MCF 10A (cell line): ENCODE results near the gene DEPP1. TPM values are rescaled to one million over a fixed set of nuclear protein-coding genes. Genes with fewer than 3 reads are reported as not detected.

Source experiments
- BruUV-seq: library from RNA; stranded (reverse); fragments of 400-500 nt; replicated peaks from 2 replicates; lab custom pipeline; 2021; lab: Mats Ljungman, UMichigan
- CTCF ChIA-PET: fragments of 300-600 bp; sonication (Branson Sonifier 250); formaldehyde crosslinking; extraction: SDS; loops from one replicate; lab custom pipeline; 2021; ENCODE audit warnings: antibody characterized with exemption, inconsistent platforms; lab: Yijun Ruan, JAX
- POLR2A ChIA-PET: fragments of 300-600, 350-650 bp; sonication (Branson Sonifier 250); formaldehyde crosslinking; extraction: SDS; loops from one replicate; lab custom pipeline; 2020; ENCODE audit warnings: antibody characterized with exemption, inconsistent platforms; lab: Yijun Ruan, JAX
- DNase-seq: peaks from one replicate; pipeline ENCODE4 v3.0.0-alpha.2; 2018; ENCODE audit not compliant: unreplicated experiment
- H3K27ac Mint-ChIP-seq: one replicate; pipeline ENCODE4 v1.8.0; 2022; ENCODE audit warnings: mild to moderate bottlenecking, low read depth, mixed read lengths; ENCODE audit not compliant: unreplicated experiment
- H3K27me3 Mint-ChIP-seq: one replicate; pipeline ENCODE4 v1.8.0; 2022; ENCODE audit warnings: mixed read lengths; ENCODE audit not compliant: insufficient read depth, unreplicated experiment
- H3K36me3 Mint-ChIP-seq: one replicate; pipeline ENCODE4 v1.8.0; 2022; ENCODE audit warnings: mild to moderate bottlenecking, moderate library complexity, mixed read lengths; ENCODE audit not compliant: insufficient read depth, unreplicated experiment
- H3K4me1 Mint-ChIP-seq: one replicate; pipeline ENCODE4 v1.8.0; 2022; ENCODE audit warnings: mixed read lengths; ENCODE audit not compliant: insufficient read depth, unreplicated experiment
- H3K4me3 Mint-ChIP-seq: one replicate; pipeline ENCODE4 v1.8.0; 2022; ENCODE audit warnings: mild to moderate bottlenecking, moderate library complexity, mixed read lengths; ENCODE audit not compliant: unreplicated experiment
- H3K9me3 Mint-ChIP-seq: one replicate; pipeline ENCODE4 v1.8.0; 2022; ENCODE audit warnings: mixed read lengths; ENCODE audit not compliant: unreplicated experiment
- intact Hi-C: fragments of 100-400 bp; cut with micrococcal nuclease; formaldehyde crosslinking; loops from 2 replicates; pipeline ENCODE4 v1.14.1; 2022
- total RNA-seq: library from RNA; stranded (reverse); gene quantifications from 2 replicates; pipeline ENCODE4 v1.2.3, GENCODE V29; 2022
- TF ChIP-seq, protein P1 (sequence below): fragments of 200-600 bp; IDR thresholded peaks from one replicate; pipeline ENCODE4 v1.8.0; 2022; ENCODE audit warnings: antibody characterized with exemption, mild to moderate bottlenecking; ENCODE audit not compliant: unreplicated experiment

DEPP1 gene
- total RNA-seq, 1 experiment from 2014 or later, result 0.84 TPM

- intact Hi-C loops, result no loop called here
- CTCF ChIA-PET, result interaction anchor here (0.7 to 2.2 kb wide), 4 partner anchors 9 to 229 kb away, joined by 3 to 6 read pairs (median 4); no protein-coding TSS in a partner anchor
- H3K4me1 Mint-ChIP-seq, result peaks cover 17% of the 10 kb centered on the region
- peaks cover 17% of the 10 kb centered on the region for H3K36me3 Mint-ChIP-seq
- BruUV-seq, result no TSS peak
- no peak overlapping the region for H3K4me3 Mint-ChIP-seq
- DNase-seq, result no peak
- POLR2A ChIA-PET, result no interaction called here
- H3K27ac Mint-ChIP-seq, result no peak overlapping the region
- H3K27me3 Mint-ChIP-seq, result no peaks in the 10 kb centered on the region
- TF ChIP-seq, protein P1, sequence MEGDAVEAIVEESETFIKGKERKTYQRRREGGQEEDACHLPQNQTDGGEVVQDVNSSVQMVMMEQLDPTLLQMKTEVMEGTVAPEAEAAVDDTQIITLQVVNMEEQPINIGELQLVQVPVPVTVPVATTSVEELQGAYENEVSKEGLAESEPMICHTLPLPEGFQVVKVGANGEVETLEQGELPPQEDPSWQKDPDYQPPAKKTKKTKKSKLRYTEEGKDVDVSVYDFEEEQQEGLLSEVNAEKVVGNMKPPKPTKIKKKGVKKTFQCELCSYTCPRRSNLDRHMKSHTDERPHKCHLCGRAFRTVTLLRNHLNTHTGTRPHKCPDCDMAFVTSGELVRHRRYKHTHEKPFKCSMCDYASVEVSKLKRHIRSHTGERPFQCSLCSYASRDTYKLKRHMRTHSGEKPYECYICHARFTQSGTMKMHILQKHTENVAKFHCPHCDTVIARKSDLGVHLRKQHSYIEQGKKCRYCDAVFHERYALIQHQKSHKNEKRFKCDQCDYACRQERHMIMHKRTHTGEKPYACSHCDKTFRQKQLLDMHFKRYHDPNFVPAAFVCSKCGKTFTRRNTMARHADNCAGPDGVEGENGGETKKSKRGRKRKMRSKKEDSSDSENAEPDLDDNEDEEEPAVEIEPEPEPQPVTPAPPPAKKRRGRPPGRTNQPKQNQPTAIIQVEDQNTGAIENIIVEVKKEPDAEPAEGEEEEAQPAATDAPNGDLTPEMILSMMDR, result no peak
- H3K9me3 Mint-ChIP-seq, result no peaks in the 10 kb centered on the region
Observed at GRCh38 chr10:44972874-44973306, 5.7 kb downstream of the DEPP1 start.

DNA sequence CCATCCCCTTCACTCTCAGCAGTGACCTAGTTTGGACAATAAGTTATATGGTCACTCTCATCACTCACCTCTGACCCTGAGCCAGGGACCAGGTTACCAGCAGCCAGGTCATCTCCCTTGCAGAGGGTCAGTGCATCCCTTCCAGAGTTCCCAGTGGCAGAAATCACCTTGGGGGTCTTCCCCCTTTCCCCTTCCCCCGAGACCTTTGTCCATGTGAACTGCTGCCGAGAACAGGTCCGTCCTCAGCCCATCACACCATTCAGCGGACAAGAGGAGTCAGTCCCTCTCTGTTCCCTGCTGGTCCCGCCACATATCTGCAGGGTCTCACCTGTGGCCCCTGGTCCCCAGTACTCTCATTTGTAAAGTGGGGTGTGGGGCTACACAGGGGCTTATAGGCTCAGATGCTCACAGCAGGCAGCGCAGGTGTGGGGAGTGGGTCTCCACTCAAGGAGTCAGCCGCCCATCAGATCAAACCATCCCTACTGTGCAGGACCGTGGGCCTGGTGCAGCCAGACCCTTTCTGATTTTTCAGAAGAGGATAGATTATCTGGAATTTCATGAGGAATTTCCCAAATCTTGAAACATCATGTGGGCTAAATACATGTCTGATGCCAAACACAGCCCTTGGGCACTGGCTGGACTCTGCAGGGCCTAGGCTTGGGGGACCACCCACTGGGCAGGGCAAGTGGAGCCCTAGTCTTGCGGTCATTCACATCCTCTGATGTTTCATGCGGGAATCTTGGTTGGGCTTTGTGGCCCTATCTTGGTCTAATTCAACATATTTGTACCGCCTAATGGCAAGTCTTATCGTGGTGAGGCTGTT lies 6.5 kb downstream of the DEPP1 start:
- ChIA-PET POLR2A (no interaction called here), CTCF (no interaction called here)
- H3K27ac Mint-ChIP-seq, result no peak overlapping the region
- TF ChIP-seq, protein P1, result no peak
- BruUV-seq, result no TSS peak
- peaks cover 17% of the 10 kb centered on the region for H3K4me1 Mint-ChIP-seq
- H3K9me3 Mint-ChIP-seq, result no peaks in the 10 kb centered on the region
- H3K27me3 Mint-ChIP-seq, result no peaks in the 10 kb centered on the region
- peaks cover 17% of the 10 kb centered on the region for H3K36me3 Mint-ChIP-seq
- intact Hi-C loops, result no loop called here
- DNase-seq, result no peak
- no peak overlapping the region for H3K4me3 Mint-ChIP-seq

DNA sequence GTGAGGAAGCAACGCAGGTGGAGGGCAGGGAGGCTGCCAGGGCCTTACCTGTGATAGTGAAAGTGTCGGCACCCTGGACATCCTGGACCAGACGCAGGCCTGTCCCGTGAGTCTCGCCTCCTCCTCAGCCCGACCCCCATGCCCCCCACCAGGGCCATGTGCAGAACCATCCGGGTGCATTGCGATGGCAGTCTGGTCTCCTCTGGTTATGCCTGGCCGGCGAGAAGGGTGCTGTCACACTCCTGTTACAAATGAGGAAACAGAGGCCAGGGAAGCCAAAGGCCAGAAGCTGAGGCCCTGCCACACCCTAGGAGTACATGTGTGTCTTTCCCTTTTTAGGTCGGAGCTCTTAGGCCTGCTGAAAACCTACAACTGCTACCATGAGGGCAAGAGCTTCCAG lies 7.2 kb downstream of the DEPP1 start:
- CTCF ChIA-PET, result no interaction called here
- DNase-seq, result no peak
- H3K9me3 Mint-ChIP-seq, result no peaks in the 10 kb centered on the region
- no peaks in the 10 kb centered on the region for H3K27me3 Mint-ChIP-seq
- H3K36me3 Mint-ChIP-seq, result peaks cover 17% of the 10 kb centered on the region
- intact Hi-C loops, result no loop called here
- no peak overlapping the region for H3K27ac Mint-ChIP-seq
- POLR2A ChIA-PET, result no interaction called here
- H3K4me1 Mint-ChIP-seq, result peaks cover 12% of the 10 kb centered on the region
- H3K4me3 Mint-ChIP-seq, result no peak overlapping the region
- no TSS peak for BruUV-seq
- TF ChIP-seq, protein P1, result no peak

- TF ChIP-seq, protein P1, result no peak
- H3K4me3 Mint-ChIP-seq, result no peak overlapping the region
- peaks cover 17% of the 10 kb centered on the region for H3K36me3 Mint-ChIP-seq
- no peak for DNase-seq
- POLR2A ChIA-PET, result no interaction called here
- no TSS peak for BruUV-seq
- H3K27me3 Mint-ChIP-seq, result no peaks in the 10 kb centered on the region
- CTCF ChIA-PET, result interaction anchor here (4.1 kb wide), 1 partner anchor 39 kb away, joined by 16 read pairs; no protein-coding TSS in a partner anchor
- no peaks in the 10 kb centered on the region for H3K9me3 Mint-ChIP-seq
- H3K27ac Mint-ChIP-seq, result no peak overlapping the region
- intact Hi-C loops, result no loop called here
- peaks cover 7% of the 10 kb centered on the region for H3K4me1 Mint-ChIP-seq
Observed at GRCh38 chr10:44970812-44971395, 7.7 kb downstream of the DEPP1 start.
